Measurements from ENCODE around the gene ZNF423.

DNA sequence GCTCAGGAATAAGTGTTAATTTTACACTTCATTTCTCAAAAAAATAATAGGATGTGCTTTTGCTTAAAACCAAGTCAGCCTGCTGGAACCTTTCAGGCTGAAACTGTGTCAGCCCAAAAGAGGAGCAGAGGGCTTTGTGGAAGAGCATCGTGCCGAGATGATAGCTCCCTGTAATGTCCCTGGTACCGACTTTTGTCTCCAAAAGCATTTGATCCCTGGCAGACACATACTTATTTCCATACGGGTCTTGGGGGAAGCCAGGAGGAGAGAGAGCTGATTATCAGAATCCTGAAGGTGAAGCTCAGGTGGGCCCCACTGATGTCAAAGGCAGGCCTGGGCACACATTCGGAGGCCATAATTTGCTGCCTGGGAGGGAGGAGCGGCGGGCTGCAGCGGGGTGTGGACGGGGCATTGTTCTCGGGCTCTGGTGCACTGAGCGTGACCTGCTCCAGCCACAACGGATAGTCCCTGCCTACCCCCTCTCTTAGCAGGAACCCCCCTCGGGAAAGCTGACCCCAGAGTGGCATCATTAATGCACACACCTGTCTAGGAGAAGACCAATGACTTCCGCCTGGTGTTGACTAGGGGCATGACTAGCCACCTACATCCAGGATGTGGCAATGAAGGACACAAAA lies 326.4 kb downstream of the ZNF423 start:
- TF ChIP-seq MAFF (IDR thresholded peaks at IDR 0.05; ENCODE audit: low read depth, low read length) (no peak), EZH2 (conservative IDR thresholded peaks at IDR 0.05; ENCODE audit: low read depth, low read length) (no peak), NFKBIZ (CRISPR knock-in tag; IDR thresholded peaks at IDR 0.05) (no peak), CTCF (CRISPR knock-in tag; IDR thresholded peaks at IDR 0.05) (no peak), FOXA3 (CRISPR knock-in tag; IDR thresholded peaks at IDR 0.05) (no peak), POLR2A (IDR thresholded peaks at IDR 0.05; ENCODE audit: insufficient read depth in 1 of 2, low read depth in 2 of 2, low read length in 2 of 2) (no peak), ASH2L (IDR thresholded peaks at IDR 0.05; ENCODE audit: insufficient read length, low read depth, low read length) (no peak), CBX5 (CRISPR knock-in tag; IDR thresholded peaks at IDR 0.05; ENCODE audit: borderline replicate concordance) (no peak)

Data from HepG2 (cell line).